ENCODE measurements around the gene MACROD2.

MACROD2 gene

DNA sequence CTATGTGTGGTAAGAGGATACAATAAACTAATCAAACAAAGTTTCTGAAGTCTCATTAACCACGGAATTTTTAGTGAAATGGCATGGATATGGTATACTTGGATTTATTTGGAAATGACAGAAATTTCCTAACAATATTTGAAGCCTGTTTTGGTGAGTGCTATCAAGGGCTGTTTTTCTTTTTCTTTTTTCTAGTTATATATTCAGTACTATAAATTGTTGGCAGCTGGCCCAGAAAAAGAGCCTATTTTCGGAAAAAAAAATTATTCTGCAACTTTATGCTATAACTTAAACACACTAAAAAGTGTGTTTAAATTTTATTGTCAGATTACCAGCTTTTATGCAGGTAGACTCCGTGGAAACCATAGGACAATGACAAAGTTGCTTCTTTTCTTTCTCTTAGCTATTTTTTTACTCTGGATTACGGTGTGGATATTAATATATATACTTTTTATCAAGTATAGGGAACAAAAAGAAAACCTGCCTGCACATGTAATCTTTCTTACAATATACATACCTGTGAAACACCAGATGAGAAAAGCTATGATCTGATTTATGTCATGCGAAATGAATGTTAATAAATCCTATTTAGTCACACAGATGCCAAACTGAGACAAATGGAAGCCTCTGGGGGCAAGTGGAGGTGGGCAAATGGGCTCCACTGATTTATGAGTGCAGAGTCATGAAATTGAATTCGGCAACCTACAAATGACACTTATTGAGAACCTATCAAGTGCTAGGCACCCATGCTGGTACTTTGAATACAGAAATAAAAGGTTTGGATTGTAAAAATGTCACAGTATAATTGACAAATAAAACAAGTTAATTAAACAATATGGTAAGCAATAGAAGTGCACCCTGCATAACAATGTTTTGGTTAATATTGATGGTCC lies 1261.6 kb downstream of the MACROD2 start:
- FAIRE-seq: no peak

DNA sequence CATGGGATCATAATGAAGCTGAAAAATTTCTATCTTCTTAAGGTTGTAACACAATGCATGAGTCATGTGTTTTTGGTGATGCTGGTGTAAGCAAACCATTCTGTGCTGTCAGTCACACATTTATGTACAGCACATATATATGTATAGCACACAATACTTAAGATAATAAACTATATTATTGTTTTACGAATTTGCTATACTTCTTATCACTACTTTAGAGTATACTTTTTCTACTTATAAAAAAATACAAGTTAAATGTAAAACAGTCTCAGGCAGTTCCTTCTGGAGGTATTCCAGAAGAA lies 1262.2 kb downstream of the MACROD2 start:
- FAIRE-seq: no peak

DNA sequence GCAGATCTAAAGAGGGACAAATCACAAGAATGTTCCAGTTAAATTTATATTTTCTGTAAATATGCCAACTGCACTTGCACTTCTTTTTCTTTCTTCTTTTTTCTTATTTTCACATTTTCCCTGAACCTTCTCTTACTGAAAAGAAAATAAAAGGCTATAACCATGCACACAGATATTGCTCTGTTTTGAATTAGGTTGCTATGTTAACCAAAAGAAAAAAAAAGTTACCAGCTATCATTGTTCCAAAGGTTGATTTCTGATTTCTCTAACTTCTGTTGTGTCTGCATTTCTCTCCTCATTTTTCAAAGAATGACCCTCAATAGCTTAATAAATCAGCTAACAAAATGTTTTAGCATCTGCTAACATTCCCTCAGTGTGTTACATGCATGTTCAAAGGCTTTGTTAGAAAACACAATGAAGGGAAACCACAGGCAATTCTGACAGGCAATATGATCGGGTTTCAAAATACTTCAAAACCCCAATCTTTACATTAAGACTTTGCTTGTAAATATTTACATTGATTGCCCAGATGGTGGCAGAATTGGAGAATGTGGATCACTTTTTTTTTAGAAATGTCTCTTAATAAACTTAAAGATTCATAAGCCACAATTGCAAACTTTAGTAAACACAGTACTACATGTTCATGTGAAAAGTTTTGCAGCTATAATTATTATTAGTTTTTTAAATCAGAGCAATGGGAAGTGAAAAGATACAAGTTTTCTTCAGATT lies 1270.4 kb downstream of the MACROD2 start:
- no peak for FAIRE-seq

DNA sequence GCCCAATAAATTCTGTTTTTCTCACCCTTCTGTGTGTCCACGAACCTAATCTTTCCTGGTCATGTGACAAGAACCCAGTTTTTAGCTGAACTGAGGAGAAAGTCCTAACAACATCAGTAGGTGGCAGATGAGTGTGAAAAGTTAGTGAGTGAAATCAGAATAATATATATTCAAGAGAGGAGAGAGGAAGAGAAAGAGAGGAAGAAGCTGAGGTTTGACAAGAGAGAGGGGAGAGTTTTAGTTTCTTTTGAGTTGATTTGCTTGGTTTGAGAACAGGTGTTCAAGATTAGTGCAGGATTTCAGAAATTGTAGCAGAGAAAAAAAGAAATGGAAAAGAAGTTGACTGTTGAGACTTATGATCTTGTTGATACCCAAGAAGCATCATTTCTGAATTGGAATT lies 1272.6 kb downstream of the MACROD2 start:
- no peak for FAIRE-seq

DNA sequence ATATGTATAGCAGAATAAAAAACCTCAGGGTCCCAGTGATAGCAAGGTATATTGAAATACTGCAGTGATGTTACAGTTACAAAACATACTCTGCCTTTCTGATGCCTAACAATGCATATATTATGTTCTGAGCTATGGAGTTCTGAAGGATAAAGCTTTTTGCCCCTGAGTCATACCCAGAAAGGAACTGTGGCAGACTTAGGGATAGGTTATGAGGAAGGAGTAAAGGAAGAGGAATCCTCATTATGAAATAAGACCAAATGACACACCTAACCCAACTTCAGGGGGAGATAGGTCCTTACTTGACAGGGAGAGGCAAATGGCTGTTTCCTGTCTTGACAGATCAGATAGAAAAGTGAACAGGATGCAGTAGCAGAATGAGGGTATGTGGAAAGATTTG lies 1282.7 kb downstream of the MACROD2 start:
- no peak for FAIRE-seq

DNA sequence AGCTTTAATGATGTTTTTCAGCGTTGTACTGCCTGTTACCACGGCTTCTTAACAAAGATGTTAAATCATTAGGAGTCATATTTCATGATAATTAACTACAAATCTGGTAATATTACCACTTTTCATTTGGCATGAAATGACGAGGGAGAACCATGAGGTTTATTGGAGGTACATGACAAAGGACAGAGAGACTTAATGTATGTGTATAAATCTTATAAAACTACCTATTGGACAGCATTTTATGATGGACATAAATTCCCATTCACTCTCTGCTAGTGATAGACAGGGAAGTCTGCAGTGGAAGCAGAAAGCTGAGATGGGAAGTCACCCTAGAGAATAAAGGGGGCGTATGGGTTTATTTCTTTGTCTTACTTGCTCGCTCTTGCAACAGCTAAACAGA lies 1292.0 kb downstream of the MACROD2 start:
- FAIRE-seq: no peak

DNA sequence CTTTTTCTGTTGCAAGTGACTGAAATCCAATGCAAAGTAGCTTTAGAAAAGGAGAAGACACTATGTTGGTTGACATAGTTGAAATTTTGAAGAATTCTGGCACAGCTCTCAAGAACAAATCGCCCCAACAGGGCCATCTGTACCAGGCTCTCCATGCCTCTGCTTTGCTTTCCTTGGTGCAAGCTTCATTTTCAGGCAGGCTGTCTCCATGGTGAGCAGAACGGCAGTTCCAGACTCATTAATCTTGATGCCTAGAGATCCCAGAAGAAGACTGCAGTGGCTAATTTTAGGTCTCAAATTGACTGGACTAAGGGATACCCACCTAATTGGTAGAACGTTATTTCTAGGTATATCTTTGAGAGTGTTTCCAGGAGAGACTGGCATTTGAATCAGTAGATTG lies 1292.8 kb downstream of the MACROD2 start:
- FAIRE-seq: no peak

DNA sequence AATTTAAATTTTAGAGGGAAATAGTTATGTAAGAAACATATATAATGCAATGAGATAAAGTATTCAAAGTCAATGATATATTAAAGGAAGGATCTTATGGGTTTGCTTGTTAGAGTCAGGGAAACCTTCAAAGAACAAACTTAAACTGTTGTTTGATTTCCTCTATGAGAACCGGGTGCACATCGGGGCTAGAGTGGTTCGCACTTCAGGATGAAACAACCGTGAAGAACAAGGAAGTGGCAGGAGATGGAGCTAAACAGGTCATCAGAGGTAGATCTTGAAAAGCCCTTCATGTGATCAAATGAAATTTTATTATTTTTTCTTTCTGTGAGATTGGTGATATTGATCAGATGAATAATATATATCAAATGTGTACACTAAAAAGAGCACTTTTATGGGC lies 1294.0 kb downstream of the MACROD2 start:
- no peak for FAIRE-seq

DNA sequence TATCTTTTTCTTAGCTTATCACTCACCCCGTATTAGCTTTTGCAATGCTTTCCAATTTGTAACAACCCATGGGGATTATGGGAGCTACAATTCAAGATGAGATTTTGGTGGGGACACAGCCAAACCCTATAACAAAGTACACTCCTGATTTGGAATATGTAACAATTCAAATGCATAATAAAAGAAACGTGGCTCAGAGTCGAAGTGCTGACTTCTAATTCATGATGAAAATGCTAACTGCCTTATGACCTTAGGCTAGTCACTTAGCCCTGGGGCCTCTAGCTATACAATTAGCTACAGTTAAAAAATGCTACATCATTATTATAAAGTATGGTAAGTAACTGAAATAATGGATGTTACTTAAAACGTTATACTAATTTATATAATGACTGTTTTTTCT lies 1297.1 kb downstream of the MACROD2 start:
- FAIRE-seq: no peak

DNA sequence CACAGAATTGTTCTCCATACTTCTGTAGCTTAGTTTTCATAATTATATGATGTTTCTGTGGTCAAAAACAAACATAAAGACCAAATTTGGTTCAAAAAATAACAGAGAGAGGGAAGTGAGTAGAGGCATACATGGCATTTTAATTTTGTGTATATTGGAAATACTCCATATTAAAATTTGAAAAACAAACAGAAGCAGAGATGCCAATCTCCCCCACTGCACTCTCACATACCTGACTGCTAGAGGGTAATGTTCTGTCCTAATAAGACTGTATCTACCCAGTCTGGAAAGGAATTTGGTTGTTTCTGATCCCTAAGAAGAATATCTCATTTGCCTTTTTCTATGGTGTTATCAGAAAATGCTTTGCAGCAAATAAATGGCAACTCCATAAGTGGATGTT lies 1301.1 kb downstream of the MACROD2 start:
- FAIRE-seq: no peak

DNA sequence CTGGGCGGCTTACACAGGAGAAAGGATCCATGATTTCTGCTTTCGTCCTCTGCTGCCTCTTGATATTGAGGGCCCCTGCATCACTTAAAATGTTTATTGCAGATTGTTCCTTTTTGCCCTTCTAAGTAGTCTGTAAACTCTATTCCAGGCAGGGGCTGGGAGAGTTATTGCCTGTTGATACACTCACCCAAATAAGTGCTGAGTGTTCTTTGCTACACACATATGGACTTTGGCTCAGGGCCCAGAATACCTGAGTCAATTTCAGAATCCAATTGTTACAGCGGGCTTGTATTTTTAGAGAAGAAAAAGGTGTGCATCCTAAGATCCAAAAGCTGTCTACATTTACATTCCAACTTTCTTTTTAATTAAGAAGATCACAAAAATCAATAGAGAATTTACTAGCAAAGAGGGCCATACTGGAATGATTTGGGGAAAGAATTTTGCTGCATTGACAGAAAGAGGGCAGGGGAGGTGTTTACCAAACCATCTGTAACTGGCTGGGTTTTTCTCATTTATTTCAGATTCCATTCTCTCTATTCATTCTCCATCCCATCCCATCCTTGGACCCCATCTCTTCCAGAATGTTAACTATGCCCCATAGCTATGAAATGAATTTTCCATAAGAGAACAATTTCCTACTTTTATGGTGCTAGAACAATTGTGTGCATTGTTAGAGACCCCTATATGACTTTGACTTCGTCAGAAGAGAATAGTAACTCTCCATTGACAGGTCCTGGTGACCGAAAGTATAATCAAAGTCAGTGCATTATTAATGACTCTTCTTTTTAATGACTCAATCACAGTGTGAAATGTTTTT lies 1302.0 kb downstream of the MACROD2 start:
- FAIRE-seq: no peak

DNA sequence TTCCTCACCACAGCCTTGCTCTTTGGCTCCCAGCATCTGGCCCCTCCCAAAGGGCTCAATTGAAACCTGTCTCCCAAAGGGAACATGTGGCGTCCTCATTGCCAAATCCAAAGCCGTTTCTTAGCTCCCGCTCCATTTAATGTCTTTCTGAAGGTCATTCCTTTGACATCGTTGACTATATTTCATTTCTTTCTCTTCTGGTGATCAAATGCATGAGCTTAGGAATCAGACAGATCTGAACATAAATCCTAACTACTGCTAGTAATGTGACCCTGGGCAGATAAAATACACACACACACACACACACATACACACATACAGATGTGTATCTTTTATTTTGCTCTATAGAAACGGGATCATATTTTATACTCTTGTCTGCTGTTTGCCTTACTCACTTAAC lies 1306.8 kb downstream of the MACROD2 start:
- no peak for FAIRE-seq

DNA sequence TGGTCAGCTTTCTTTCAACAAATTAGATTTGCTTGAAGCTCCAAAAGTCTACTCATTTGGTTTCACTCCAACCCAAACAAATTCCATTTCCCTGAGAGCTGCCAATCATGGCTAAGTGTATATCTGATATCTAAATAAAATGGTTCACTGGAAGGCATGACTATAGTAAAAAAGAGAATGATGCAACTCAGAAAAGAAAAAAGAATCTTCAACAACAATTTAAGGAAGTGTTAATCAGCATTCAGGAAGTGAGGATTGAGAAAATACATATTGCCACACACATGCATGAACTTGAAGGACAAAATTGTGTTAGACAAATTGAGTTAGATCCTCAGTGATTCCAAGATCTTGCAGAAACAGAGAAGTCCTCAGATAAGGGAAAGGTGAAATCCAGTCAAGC lies 1315.0 kb downstream of the MACROD2 start:
- FAIRE-seq: no peak

DNA sequence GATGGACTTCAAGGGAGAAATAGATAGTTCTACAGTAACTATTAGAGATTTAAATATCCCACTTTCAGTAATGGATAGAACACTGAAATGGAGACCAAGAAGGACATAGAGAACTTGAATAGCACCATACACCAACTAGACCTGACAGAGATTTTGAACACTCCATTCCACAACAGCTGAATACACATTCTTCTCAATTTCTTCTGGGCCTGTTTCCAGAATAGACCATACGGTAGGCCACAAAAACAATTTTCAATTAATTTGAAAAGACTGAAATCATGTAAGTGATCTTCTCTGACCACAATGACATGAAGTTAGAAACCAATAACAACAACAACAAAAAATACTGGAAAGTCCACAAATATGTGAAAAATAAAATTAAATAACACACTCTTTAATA lies 1321.2 kb downstream of the MACROD2 start:
- no peak for FAIRE-seq

DNA sequence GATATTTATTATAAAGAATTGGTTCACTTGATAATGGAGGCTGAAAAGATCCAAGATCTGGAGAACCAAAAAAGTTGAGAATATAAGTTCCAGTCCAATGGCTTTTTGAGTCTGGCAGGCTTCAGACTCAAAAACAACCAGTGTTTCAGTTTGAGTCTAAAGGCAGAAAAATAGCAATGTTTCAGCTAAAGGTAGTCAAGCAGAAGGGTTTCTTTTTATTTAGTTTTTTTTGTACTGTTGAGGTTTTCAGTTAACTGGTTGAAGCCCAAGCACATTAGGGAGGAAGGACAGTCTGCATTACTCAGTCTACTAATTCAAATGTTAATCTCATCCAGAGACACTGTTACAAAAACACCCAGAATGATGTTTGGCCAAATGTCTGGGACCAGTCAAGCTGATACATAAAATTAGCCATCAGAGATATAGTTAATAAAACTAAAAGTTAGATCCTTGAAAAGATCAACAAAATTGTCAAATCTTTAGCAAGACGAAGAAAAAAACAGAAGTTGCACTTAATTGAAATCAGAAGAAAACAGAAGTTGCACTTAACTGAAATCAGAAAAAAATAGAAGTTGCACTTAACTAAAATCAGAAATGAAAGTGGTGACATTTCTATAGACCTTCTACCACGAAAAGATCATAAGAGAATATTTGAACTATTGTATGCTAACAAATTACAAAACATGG lies 1322.4 kb downstream of the MACROD2 start:
- FAIRE-seq: no peak

DNA sequence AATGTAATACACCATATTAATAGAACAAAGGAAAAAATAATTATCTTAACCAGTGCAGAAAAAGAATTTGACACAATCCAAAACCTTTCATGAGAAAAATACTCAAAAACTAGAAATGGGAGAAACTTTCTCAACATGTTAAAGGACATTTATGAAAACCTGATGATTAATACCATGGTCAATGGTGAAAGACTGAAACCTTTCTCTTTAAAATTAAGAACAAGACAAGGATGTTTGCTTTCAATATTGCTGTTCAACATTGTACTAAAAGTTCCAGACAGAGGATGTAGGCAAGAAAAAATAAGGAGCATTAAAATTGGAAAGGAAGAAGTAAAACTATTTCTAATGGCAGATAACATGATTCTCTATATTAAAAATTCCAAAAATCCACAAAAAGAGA lies 1323.4 kb downstream of the MACROD2 start:
- no peak for FAIRE-seq

DNA sequence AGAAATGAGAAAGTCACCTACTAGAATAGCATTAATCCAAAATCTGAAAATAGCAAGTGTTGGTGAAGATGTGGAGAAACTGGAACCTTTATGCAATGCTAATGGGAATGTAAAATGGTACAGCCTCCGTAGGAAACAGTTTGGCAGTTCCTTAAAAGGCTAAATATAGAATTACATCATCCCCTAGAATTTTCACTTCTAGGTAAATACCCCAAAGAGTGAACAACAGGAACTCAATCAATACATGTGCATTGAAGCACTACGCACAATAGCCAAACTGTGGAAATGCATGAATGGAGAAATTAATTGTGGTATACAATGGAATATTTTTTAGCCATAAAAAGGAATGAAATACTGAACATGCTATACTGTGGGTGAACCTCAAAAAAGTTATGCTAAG lies 1324.1 kb downstream of the MACROD2 start:
- FAIRE-seq: no peak

DNA sequence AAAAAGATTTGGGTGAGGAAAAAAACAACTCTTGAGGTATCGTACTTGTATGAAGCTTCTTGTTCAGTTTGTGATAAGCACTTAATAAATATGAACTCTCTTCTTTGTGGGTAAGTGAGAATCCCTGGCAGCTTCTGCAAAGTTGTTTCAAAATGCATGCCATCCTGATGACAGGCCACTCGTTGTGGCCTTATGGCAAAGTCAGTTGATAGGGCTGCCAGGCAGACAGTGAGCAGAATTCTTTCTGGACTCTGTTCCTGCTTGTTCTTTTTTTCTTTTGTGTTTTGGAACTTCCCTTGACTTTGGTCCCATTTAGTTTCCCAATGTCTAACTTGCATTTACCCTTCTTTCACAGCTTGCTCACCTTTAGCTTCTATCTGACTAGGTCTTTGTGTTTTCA lies 1325.6 kb downstream of the MACROD2 start:
- FAIRE-seq: no peak

DNA sequence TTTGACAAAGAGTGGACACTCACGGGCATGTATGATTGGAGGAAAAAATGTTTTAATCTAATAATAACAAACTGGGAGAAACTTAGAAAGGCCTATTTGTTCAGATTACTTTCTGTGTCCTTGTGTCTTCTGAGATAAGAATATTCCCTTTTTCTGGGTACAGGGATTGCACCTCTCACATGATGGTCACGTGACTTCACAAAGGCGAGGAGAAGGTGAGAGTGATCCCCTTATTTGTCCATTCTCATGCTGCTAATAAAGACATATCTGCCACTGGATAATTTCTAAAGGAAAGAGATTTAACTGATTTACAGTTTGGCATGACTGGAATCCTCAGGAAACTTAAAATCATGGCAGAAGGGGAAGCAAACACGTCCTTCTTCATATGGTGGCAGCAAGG lies 1331.8 kb downstream of the MACROD2 start:
- no peak for FAIRE-seq

DNA sequence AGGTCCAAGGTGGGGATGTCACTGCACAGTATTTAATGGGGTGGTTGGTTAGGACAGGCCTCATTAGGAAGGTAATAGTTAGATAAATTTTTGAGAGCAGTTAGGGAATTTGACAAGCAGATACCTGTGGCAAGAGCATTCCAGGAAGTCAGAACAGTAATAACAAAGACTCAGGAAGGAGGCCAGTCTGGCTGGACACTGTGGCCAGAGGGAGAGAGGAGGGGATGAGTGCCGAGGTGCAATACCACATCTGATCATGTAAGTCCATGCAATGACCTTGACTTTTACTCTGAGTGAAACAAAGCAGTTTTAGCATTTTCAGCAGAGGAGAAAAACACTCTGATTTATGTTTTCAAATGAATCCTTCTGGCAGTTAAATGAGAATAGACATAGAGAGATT lies 1332.8 kb downstream of the MACROD2 start:
- FAIRE-seq: no peak

DNA sequence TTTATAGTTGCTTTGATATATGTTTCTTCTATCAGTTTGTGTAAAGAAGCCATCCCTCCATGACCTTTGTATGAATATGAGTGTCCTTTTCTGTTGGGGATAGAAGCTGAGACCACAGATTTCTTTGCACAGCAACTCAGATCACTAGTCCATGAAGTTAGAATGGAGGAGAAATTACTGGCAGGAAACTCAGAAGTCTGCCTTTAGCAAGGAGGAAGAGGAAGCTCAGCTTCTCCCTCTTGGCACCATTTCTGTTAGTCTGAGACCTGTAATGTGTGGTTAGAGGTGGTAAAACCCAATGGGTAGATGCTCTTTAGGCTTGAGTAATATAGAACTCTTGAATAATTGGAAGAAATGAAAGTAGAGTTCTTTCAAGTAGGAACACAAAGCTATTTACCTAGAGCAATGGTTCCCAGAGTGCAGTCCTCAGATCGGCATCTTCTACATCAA lies 1337.4 kb downstream of the MACROD2 start:
- no peak for FAIRE-seq

DNA sequence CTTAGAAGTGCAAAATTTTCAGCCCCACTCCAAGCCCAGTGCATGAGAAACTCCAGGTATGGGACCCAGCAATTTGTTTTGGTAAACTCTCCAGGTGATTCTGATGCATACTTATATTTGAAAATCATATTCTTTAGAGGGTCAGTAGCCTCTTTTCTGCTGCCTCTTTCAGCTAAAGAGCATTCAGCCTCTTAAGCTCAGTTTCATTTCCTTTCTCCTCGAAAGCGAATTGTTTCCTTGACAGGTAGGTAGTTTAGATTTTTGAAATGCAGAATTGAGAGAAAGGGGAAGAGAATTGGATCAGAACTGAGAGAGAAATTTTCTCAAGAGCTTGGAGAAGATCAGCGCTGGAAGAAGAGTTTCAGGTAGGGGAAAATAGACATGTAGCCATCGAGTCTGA lies 1337.9 kb downstream of the MACROD2 start:
- FAIRE-seq: no peak

DNA sequence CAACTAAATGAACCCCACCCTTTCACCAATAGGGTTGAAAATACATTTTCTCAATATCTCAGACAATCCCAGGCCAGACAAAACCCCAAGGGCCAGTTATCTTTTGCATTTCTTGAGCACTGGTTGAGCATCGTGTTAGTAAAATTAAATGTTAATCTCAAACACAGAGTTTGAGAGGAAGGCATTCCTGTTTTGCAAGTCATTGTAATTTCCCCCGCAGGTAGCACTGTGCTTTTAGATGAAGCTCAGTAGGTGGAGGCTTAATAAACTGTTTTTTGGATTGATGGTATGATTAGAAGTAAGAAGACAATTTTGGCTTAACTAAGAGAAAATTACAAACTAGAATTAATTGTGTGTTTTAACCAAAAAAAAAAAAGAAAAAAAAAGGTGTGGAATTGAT lies 1340.7 kb downstream of the MACROD2 start:
- no peak for FAIRE-seq

All from G401.6 (cell line).